ENCODE data around the gene UBE3C. TPM values are rescaled to one million over a fixed set of nuclear protein-coding genes. Genes with fewer than 3 reads are reported as not detected.

UBE3C gene
- total RNA-seq, 1 donor from 2014 or later, result 90.0 TPM

DNA sequence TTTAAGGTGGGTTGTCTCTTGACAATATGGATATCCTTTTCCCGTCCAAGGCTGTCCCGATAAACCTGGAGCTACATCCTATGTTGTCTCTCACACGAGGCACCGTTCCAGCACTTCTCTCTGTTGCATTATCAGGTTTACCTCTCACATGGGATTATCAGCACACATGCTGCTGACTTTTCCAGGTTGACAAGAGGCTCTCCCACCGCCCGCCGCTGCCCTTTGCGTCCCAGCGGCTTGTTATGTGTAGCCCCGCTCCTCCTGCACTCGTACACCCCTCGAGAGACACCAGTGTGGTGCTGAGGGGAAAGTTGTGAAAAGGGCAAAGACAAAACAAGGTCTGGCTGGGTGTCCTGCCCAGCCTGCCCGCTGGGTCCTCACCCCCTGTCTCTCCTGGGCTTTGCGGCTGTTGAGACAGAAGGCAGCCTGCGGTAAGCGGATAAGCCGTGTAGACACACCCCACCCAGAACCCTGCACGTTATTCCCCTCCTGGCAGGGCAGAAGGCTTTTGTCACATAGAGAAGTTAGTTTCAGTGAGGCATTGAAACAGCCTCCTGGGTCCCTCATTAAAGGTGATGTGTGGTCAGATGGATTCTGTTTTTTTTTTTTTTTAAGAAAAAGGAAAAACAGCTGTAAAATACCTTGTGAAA, 38.7 kb downstream of the UBE3C start:
- no peak for DNase-seq

DNA sequence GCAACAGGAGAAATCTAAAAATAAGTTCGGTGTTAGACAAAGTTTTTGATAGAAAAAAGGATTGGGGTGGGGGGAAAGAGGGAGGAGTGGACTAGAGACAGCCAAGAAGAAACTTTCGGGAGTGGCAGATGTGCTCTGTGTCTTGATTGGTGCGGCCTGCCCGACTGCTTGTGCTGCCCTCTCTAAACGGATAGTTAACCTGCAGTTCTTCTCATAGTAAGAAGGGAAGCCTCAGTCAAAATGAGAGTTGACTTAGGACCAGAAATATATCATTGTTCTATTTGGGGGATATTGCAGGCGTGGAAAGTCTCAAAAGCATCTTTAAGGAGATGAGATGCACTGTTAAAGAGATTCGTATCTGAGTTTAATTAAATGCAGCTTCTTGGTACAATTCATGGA, 39.3 kb downstream of the UBE3C start:
- no peak for DNase-seq

DNA sequence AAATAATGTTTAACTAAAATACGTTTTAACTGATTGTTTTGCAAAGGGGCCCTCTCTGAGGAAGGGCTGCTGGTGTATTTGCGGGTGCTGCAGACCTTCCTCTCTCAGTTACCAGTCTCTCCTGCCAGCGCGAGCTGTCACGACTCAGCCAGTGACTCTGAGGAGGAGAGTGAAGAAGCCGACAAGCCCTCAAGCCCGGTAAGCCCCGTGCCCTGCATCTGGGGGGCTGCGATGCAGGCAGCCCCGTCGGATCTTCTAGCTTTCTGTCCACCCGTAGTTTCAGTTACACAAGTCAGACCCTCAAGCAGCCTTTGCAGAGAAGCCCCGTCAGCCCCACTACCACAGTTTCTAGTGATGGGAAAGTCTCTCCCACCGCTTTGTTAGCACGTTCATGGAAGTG, 45.1 kb downstream of the UBE3C start:
- no peak for DNase-seq

DNA sequence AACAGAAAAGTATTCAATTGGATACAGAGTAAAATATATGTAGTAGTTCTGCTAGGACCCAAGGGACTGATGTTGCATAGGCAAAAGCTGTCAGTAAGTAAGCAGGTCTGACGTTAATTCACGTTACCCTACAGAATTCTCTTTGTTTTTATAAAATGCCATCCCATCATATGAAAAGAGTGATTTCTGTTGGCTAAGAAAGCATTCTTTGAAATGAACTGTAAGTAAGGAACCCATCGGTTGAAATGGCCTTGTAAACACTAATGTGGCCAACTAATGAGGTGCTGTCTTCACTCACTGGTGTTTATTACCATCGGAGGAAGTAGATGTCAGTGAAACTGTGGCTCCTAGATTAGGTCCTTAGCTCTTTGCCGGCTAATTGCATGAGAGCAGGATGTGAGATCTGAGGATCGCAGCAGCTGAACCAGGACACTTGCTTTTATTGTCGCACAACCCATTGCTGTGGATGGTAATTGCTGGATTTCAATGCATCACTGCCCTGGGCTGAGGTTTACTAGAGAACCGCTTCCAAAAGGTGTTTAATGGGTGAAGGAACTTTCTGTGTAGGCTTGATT, 49.5 kb downstream of the UBE3C start:
- DNase-seq, result no peak

DNA sequence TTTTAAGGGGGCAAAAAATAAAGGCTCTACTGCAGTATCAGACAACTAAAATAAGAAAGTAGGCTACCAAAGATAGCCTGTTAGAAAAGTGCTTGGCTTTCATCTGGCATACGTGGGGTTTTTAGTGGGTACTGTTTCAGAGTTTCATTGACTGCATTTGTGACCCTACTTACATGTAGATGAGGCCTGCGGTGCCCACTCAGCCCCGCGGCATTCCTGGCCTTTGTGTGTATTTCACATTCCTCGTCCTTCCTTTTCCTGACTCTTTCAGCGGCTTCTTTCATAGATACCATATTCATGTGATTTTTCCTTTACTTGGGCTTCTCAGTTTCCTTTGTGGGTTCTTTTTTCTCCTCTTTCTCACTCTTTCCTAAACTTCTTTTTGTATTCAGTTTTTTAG, 50.7 kb downstream of the UBE3C start:
- no peak for DNase-seq

DNA sequence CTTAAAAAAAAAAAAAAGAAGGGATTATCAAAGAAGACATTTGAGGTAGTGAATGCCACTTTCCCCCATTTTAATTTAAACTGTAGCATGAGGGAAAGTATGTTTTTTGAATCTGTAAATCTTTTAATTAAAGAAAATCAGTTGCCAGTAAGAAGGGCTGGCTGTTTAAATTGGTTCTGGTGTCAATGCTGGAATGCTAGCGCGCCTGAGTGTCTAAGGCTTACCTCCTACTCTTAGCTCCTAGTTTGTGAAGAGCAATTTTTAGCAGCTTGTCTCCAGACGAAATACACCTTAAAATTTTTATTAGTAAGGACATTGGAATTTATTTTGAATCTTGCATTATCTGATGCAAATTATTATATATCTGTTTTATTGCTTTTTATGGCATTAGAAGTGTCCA, 54.1 kb downstream of the UBE3C start:
- DNase-seq, result no peak

DNA sequence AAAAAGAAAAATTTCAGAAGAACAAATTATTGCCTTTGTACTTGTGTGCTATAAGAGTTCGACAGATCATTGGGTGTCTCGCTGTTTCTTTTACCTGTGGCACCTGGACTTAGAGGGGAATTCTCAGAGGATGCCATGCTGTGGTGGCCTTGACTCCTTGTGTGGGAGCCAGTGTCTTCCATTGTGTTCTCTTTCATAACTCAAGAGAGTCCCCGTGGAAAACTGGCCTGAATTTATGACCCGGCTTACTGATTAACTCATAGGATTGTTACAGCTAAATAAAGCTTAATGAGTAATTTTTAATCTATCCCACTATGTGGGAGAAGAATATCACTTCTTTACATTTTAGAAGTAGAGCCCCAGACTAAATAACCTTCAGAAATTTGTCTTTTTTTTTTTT, 54.5 kb downstream of the UBE3C start:
- DNase-seq, result no peak

DNA sequence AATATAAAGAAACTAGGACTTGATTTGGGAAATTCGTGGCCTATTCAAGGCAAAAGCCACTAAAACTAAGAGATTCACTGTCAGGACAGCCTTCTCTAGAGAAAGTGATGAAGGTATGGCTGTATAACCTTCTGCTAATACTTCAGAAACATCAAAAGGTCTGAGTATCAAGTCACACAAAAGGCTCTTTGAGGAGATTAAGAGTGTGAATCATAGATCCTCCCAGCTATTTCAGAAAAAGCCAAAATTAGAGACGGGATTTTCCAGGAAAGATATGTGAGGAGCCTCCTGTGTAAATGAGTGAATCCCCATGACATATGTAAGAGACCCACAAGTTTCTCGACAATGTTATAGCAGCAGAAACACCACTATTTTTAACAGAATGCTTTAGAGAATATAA, 56.2 kb downstream of the UBE3C start:
- no peak for DNase-seq

DNA sequence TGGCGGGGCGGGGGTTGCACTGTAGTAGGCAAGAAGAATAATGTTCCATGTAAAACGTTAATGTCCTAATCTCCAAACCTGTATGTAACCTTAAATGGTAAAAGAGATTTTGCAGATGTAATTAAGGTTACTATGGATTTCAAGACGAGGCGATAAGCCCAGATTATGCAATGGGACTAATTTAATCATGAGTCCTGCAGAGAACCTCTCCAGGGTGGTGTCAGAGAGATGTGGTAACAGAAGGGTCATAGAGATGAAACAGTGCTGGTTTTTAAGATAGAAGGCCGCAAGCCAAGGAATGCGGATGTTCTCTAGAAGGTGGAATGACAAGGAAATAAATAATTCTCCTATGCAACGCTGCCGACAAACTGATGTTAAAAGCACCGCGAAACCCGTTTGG, 57.1 kb downstream of the UBE3C start:
- no peak for DNase-seq

DNA sequence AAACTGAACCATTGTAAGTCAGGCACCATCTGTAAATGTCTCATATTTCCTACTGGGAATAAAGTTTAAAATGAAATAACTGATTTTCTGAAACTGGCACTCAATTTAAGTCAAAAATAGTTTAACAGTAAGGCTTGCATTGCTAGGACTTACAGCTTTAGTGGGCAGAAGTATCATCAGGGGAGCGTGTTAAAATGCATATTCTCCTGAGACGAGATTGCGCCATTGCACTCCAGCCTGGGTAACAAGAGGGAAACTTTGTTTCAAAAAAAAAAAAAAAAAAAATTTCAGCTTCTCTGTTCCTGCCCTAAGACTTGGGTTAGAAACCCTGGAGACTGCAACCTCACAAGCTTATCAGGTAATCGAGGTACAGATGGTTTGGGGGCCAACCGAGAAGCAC, 65.4 kb downstream of the UBE3C start:
- no peak for DNase-seq

DNA sequence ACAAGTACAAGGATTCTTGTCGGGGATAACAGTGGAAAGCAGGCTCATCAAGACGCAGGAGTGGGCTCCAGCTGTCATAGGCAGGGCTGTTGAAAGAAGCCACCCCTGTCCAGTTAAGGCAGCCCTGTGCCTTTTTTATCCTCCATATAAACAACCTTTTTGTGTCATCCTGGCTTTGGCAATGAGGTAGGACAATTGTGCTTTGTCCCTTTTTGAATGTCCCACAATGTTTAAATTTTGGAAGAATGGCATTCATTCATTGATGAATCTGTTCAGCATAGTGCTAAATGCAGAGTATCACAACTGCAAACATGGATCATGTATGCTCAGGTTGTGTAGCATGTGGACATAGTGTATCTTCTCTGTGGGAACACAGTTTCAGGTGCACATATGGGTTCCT, 66.7 kb downstream of the UBE3C start:
- no peak for DNase-seq

DNA sequence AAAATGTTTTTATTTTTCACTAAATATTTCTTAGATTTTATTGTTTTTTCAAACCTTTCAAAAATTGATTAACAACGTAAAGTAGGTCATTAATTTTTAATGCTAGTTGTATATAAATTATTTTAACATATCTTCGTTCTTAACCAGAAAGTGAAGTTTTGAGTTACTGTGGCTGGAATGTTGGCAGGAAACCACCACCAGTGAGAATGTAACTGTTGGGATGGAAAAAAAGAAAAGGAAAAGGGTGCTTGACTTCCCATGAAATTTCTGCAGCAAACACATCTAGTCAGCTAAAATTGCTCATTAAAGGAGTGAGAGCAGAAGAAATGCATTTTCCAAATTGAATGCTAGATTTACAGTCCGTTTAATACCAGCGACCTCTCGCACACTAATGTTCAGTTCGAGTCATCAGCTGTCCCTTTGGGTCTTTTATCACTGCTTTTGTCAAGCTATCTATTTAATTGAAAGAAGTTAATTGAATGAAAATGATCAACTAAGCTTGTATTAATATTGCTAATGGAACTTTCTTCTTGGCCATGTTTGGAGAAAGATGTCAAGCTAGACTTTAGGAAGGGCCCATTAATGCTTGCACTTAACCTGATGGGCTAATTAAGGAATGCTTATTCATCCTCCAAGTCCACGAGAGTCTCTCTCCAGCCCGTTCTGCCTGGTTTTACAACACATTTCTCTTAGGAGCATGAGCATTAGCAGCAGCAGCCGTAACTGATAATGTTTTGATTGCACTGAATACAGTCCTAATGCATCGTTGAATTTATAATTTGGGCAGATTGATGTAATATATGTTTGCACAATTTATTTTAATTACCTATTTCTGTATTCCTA, 70.1 kb downstream of the UBE3C start:
- DNase-seq, result no peak

DNA sequence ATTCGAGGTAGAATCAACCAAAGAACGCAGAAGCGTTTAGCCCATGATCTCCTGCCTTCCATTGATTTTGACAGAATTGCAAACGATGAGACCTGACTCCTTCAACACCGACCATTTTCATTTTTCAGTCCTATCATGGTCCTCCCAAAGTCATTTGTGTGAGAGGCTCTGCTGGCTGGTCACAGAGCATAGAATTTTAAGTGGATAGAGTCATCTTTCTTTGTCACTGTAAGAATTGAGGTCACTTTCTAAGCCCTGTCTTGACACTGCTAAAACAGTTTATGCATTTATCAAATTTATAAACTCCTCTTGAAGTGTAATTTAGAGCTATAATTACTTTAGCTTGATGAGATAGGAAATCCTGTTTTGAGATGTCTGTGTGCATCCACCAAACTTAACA, 72.0 kb downstream of the UBE3C start:
- no peak for DNase-seq

DNA sequence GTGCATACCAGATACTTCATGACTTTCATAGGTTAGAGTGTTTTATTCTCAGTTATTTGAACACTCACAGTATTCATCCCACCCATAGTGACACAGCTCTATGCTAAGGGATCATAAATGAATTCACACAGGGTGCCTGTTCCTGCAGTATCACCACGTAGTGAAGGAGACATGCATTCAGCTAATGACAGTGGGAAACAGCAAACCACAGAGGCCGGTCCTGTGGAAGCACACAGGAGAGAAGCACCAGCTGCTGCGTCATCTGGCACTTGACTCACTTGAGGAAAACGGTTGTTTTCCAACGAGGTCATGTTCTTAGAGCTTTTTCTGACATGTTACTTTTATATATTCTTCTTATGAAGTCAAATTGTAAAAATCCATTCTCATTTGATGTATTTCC, 73.0 kb downstream of the UBE3C start:
- peak; percentile 33 for DNase-seq

DNA sequence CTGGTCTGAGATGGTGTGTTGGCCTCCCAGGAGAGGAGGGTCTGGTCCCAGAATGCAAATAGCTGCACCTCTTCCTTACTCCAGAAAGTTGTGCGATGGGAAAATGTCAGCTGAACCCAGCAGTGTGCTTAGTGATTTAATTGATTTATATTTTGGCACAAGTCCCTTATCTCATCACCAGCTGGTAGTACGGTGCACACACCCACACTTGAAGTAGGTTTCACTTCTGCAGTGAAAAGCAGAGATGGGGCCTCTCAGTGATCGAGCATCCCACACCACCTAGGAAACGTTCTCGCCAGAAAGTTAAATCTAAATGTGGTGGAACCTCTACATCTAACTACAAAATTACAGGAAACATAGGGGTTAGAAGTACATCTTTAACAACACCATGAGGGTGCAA, 80.4 kb downstream of the UBE3C start:
- DNase-seq, result no peak

DNA sequence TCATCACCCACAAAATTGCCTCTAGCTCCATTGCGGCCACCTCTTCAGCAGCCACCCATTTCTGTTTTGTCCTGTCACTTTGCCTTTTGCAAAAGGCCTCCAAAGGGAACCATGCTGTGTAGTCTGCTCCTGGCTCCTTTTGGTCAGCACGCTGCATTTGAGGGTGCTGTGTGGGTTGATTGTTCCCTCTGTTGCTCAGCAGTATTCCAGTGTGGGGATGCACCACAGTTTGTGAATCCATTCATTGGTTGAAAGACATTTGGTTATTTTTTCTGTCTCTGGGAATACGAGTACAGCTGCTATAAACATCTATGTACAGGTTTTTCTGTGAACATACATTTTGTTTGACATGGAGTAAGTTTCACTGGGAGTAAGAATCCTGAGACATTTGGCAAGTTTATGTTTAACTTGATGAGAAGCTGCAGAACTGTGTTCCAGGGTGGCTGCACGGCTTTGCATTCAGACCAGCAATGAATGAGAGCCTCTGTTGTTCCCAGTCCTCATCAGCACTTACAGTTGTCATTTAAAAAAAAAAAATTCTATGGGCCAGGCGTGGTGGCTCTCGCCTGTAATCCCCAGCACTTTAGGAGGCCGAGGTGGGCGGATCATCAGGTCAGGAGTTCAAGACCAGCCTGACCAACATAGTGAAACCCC, 82.3 kb downstream of the UBE3C start:
- no peak for DNase-seq

DNA sequence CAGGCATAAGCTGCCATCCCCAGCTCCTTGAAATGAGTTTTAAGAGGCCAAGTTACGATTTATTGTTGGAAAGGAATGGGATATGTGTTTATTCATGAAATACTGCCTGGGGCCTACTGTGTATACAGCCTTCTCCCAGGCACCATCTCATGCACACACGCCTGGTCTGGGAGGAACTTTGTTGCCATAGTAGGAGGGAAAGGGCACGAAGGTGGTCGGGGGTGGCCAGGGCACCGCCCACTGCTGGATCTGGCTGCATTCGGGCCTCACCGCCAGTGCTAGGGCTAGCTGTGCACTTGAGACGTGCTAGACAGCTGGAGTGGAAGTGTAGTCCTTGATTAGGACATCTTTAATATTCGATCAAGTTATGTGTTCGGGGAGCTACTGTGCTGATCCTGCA, 84.0 kb downstream of the UBE3C start:
- no peak for DNase-seq

DNA sequence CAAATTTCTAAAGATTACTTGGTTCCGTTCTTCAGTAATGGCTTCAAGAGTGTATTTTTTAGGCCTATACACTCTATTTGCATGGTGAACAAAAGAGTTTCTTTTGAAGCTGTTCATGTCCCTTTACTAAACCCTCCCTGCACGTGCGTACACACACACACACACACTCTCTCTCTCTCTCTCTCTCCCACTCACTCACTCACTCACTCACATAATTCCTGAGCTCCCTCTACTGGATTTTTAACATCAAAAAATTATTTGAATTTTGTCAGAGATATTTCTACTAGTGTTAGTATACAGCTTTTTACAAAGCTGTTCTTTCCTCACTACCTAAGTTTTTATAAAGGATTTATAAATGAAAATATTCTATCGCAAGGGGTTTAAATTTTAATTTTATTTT, 85.9 kb downstream of the UBE3C start:
- peak; percentile 52 for DNase-seq

DNA sequence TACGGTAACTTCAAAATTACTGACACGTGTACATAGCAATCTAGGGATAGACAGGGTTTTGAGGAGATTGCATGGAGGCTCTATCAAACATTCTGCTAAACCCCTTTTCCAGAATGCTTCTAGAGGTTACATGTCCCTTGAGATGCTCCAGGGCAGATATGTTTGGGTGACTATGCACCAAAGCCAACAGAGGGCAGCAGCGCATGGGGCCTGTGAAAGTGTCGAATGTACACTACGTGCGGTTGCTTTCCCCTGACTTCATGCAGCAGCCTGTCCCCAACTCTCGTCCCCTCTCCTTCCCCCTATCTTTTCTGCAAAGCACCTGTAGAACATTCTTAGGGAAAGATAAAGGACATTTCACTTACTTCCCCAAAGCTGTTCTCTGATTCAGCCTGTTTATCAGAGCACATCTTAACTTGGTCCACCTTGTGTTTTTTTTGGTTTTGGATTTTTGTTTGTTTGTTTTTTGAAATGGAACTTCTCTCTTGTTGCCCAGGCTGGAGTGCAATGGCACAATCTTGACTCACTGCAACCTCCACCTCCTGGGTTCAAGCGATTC, 90.2 kb downstream of the UBE3C start:
- DNase-seq, result peak; percentile 29

DNA sequence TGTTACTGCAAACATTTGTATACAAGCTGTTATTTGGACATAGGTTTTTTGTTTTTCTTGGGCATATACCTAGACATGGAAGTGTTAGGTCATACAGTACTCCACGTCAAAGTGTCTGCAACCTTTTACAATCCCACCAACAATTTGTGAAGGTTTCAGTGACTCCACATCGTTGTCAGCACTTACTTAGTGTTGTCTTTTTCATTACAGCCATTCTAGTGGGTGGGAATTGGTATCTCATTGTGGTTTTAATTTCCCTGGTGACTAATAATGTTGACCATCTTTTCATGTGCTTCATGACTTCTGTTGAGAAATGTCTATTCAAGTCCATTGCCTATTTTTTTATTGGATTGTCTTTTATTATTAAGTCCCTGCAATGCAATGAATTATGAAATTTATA, 95.0 kb downstream of the UBE3C start:
- DNase-seq, result no peak

DNA sequence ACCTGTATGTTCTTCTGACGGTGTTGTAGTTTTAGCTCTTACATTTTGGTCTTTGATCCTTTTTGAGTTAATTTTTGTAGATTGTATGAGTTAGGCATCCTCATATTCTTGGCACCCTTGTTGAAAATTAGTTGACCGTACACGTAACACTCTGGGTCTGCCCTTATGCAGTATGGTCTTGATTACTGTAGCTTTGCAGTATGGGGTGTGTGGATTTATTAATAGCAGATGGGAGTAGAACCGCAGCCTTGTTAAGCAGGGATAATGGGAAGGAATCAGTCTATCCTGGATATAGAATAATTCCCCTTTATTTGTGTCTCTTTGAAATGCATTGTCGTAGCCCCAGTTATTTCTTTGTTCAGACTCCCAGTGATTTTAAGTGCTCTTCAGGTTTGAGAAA, 95.5 kb downstream of the UBE3C start:
- DNase-seq, result peak; percentile 11

DNA sequence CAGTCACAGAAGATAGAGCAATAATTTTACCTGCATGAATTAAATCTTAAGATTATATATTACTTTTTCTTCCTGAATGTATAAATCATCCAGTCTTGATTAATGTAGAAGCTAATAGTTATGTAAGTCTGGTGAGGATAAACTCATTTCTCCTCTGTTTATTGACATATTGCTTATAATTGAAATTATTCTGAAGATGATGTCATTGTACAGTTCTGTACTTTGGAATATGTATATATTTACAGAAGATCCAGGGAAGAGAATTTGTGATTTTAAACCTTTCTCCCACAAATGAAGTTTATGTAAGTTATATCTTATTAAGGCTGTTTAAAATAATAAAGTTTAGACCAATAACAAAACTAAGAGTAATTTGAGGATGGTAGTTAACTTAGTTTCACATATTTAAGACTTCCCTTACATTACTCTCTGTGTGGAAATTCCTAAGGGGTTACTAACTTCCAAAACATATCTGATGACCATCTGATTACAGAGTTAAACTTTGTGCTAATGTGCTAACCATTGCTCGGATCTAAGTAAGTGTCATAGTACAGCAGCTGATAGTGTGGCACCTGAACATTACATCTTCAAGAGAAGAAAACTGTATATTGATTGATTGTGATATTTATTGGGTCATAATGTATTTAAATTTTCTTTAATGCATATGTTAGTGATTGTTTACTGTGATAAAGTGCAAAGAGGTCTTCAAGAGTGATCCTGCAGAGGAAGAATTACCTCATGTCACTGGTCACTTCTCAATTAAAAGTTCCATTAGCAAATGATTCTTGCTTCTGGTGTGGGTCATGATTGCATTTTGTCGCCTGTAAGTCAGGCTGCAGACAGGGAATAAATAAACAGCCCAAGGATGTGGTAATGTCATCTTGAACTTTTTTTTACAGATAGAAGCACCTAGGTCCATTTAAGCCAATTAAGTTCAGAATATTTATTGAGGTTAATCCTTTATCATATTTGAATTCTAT, 96.9 kb downstream of the UBE3C start:
- DNase-seq, result no peak

All from tongue (tissue), 2 donors.